Measurements from ENCODE around the gene PUM2. TPM values are rescaled to one million over a fixed set of nuclear protein-coding genes. Genes with fewer than 3 reads are reported as not detected.
"Not testable (repeated sequence)": the region's sequence is repeated elsewhere in the genome, so short reads cannot be mapped to it uniquely, and the experiment has no call there.

Gene PUM2
- total RNA-seq, 2 experiments from 2014 or later: 78.4 to 112 TPM

DNA sequence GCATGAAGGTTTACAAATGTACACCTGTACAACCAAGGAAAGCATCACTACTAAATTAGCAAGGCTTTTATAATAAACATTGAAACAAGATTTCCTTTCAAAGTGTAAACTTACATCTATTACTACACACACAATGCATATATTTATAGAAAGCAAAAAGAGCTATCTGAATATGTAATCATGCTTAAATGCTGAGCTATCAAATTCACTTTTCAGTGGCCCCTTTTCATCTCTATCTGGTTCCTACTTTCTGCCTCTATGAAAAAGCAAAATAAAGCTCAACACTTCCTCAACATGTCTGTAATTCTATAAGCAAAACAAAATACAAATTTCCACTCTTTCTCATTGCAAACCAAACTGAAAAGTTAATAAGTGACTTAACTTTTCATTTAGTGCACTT lies 100.2 kb downstream of the PUM2 start:
- no peak for ATAC-seq
- Mint-ChIP-seq H3K4me3 (no peak overlapping the region), H3K4me1 (no peaks in the 10 kb centered on the region), H3K36me3 (ENCODE audit: low read depth) (peaks cover 79% of the 10 kb centered on the region), H3K27ac (peak overlapping the region; percentile 10), H3K9me3 (ENCODE audit: low read depth) (no peaks in the 10 kb centered on the region), H3K27me3 (no peaks in the 10 kb centered on the region)
- DNase-seq: no peak
- intact Hi-C loops (cut with DNase I, micrococcal nuclease): no loop called here
- CTCF ChIA-PET: interaction anchor here (1.1 to 1.6 kb wide), 2 partner anchors 9 to 77 kb away, joined by 3 to 4 read pairs; no protein-coding TSS in a partner anchor
- POLR2A ChIA-PET: no interaction called here

- H3K9me3 Mint-ChIP-seq (ENCODE audit: low read depth): no peaks in the 10 kb centered on the region
- peaks cover 70% of the 10 kb centered on the region for H3K36me3 Mint-ChIP-seq (ENCODE audit: low read depth)
- DNase-seq: no peak
- H3K27ac Mint-ChIP-seq: no peak overlapping the region
- H3K4me3 Mint-ChIP-seq: no peak overlapping the region
- POLR2A ChIA-PET: no interaction called here
- no peak for ATAC-seq
- H3K4me1 Mint-ChIP-seq: no peaks in the 10 kb centered on the region
- CTCF ChIA-PET: interaction anchor here (0.6 to 1.6 kb wide), 2 partner anchors 14 to 78 kb away, joined by 3 to 4 read pairs; no protein-coding TSS in a partner anchor
- no peaks in the 10 kb centered on the region for H3K27me3 Mint-ChIP-seq
- intact Hi-C loops (cut with DNase I, micrococcal nuclease): loop anchor here in 1 of 2 experiments (10.0 kb wide), 1 partner anchor 176 kb away; no protein-coding TSS in a partner anchor
These were observed 101.5 kb downstream of the PUM2 start for GRCh38 chr2:20249170-20249569.

DNA sequence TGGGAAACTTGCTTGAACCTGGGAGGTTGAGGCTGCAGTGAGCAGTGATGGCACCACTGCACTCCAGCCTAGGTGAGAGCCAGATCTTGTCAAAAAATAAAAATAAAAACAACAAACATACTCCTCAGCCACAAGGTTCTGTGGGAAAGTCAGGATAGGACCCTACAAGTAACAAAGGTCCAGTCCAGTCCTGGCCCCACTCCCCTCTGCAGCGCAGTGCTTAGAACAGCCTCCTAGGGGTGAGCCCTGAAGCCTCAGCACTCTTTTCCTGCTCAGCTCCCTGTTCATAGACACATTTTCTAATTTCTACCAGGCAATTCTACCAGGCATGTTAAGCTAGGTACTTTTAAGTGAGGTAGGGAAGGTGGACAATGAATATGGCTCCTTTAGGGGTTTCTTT lies 103.6 kb downstream of the PUM2 start:
- CTCF ChIA-PET: interaction anchor here (0.7 kb wide), 1 partner anchor 42 kb away, joined by 3 read pairs; no protein-coding TSS in a partner anchor
- no peak for DNase-seq
- H3K27ac Mint-ChIP-seq: no peak overlapping the region
- H3K9me3 Mint-ChIP-seq (ENCODE audit: low read depth): no peaks in the 10 kb centered on the region
- intact Hi-C loops (cut with DNase I, micrococcal nuclease): loop anchor here in 1 of 2 experiments (10.0 kb wide), 1 partner anchor 178 kb away; no protein-coding TSS in a partner anchor
- POLR2A ChIA-PET: no interaction called here
- no peak for ATAC-seq
- H3K4me3 Mint-ChIP-seq: no peak overlapping the region
- peaks cover 50% of the 10 kb centered on the region for H3K36me3 Mint-ChIP-seq (ENCODE audit: low read depth)
- H3K4me1 Mint-ChIP-seq: no peaks in the 10 kb centered on the region
- no peaks in the 10 kb centered on the region for H3K27me3 Mint-ChIP-seq

DNA sequence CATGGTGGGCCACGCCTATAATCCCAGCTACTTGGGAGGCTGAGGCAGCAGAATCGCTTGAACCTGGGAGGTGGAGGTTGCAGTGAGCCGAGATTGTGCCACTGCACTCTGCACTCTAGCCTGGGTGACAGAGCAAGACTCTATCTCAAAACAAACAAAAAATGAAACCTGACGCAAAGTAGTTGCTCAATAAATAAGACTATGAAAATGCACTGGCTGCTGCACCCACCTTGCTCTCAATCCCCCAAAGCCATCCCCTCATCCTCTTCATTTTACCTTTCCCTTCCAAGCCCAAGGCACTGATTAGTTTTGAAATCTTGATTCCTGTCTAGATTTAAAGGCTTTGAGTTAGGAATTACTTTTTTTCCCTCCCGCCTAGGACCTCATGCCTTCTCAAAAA lies 107.0 kb downstream of the PUM2 start:
- H3K27ac Mint-ChIP-seq; H3K4me3 Mint-ChIP-seq; ATAC-seq; H3K9me3 Mint-ChIP-seq (ENCODE audit: low read depth); POLR2A ChIA-PET; DNase-seq; H3K4me1 Mint-ChIP-seq; H3K27me3 Mint-ChIP-seq: not testable (repeated sequence)
- peaks cover 23% of the 10 kb centered on the region for H3K36me3 Mint-ChIP-seq (ENCODE audit: low read depth)
- CTCF ChIA-PET: interaction anchor here (1.1 to 2.4 kb wide), 3 partner anchors 22 to 83 kb away, joined by 3 to 7 read pairs (median 3); no protein-coding TSS in a partner anchor
- intact Hi-C loops (cut with DNase I, micrococcal nuclease): loop anchor here (5.0 to 10.0 kb wide), 3 partner anchors 179 to 399 kb away; no protein-coding TSS in a partner anchor

- POLR2A ChIA-PET: no interaction called here
- CTCF ChIA-PET: interaction anchor here (0.5 to 1.6 kb wide), 6 partner anchors 11 to 84 kb away, joined by 3 to 7 read pairs (median 4); no protein-coding TSS in a partner anchor
- ATAC-seq (peak; percentile 40), DNase-seq (no peak)
- H3K27ac Mint-ChIP-seq: no peak overlapping the region
- peaks cover 19% of the 10 kb centered on the region for H3K36me3 Mint-ChIP-seq (ENCODE audit: low read depth)
- H3K4me1 Mint-ChIP-seq: peaks cover 4% of the 10 kb centered on the region
- H3K4me3 Mint-ChIP-seq: no peak overlapping the region
- intact Hi-C loops (cut with DNase I, micrococcal nuclease): loop anchor here (5.0 to 10.0 kb wide), 3 partner anchors 179 to 399 kb away; no protein-coding TSS in a partner anchor
- no peaks in the 10 kb centered on the region for H3K27me3 Mint-ChIP-seq
- no peaks in the 10 kb centered on the region for H3K9me3 Mint-ChIP-seq (ENCODE audit: low read depth)
These were observed 107.8 kb downstream of the PUM2 start for GRCh38 chr2:20242727-20243377.

DNA sequence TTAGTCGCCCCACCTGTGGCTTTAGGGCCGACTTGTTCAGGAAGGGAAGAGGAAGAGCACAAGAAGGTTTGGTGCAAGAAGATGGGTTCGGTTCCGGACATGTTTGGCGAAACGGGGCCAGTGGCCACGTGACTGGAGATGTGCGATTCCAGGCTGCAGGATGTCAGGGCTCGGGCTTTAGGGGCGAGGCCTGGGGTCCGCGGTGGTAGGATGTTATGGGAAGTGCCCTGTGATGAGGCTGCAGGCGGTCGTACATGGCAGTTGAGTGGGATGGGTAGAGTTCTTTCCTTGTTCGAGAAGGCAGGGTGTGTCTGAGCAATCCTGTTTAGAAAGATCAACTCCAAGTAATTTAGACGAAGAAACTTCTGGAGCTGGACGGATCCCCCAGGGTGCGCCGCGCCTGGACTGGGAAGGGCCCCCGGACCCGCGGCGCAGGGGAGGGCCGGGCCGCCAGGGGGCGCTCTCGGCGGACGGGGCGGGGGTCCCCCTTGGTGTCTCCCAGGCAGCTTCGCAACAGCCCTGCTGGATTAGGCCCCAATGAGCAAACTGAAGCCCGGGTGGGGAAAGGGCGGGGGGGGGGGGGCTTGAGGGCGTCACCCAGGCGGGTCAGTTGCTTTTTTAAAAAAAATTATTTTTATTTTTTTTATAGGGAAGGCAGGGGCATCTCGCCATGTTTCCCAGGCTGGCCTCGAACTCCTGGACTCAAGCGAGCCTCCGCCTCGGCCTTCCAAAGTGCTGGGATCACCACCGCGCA lies 108.5 kb downstream of the PUM2 start:
- ChIA-PET CTCF (interaction anchor here (0.6 to 1.6 kb wide), 5 partner anchors 10 to 181 kb away, joined by 3 to 7 read pairs (median 4); no protein-coding TSS in a partner anchor), POLR2A (no interaction called here)
- H3K9me3 Mint-ChIP-seq (ENCODE audit: low read depth): no peaks in the 10 kb centered on the region
- intact Hi-C loops (cut with DNase I, micrococcal nuclease): loop anchor here (5.0 to 10.0 kb wide), 3 partner anchors 180 to 400 kb away; no protein-coding TSS in a partner anchor
- H3K27me3 Mint-ChIP-seq: peaks cover 2% of the 10 kb centered on the region
- H3K27ac Mint-ChIP-seq: no peak overlapping the region
- peak overlapping the region; percentile 38 for H3K4me3 Mint-ChIP-seq
- ATAC-seq: peak; percentile 76
- peaks cover 12% of the 10 kb centered on the region for H3K36me3 Mint-ChIP-seq (ENCODE audit: low read depth)
- peak; percentile 69 for DNase-seq
- H3K4me1 Mint-ChIP-seq: peaks cover 4% of the 10 kb centered on the region

DNA sequence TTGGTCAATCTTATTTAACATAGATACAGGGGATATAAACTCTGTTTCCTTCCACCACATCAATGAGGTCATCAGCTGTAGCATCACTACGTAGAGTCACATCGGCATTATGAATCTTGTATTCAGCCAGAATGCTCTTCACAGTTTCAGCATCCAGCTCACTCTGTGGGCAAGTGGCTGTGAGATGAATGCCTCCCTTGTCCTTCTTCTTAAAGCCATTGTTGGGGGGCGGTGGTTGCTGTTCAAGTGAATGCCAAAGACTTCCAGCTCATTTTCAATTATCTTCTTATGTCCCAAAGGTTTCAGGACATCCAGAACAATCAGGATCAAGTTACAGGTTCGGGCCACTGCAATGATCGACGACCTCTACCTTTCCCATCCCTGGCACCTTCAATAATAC lies 110.4 kb downstream of the PUM2 start:
- H3K4me3 Mint-ChIP-seq; ATAC-seq; H3K9me3 Mint-ChIP-seq (ENCODE audit: low read depth); H3K27me3 Mint-ChIP-seq; POLR2A ChIA-PET; H3K4me1 Mint-ChIP-seq; CTCF ChIA-PET; H3K27ac Mint-ChIP-seq; DNase-seq; H3K36me3 Mint-ChIP-seq (ENCODE audit: low read depth): not testable (repeated sequence)
- intact Hi-C loops (cut with DNase I, micrococcal nuclease): loop anchor here (5.0 to 10.0 kb wide), 3 partner anchors 182 to 402 kb away; no protein-coding TSS in a partner anchor

- no peak overlapping the region for H3K27ac Mint-ChIP-seq
- intact Hi-C loops (cut with DNase I, micrococcal nuclease): no loop called here
- H3K27me3 Mint-ChIP-seq: peaks cover 13% of the 10 kb centered on the region
- H3K4me3 Mint-ChIP-seq: no peak overlapping the region
- H3K9me3 Mint-ChIP-seq (ENCODE audit: low read depth): no peaks in the 10 kb centered on the region
- ATAC-seq: no peak
- peaks cover 1% of the 10 kb centered on the region for H3K4me1 Mint-ChIP-seq
- H3K36me3 Mint-ChIP-seq (ENCODE audit: low read depth): no peaks in the 10 kb centered on the region
- CTCF ChIA-PET: no interaction called here
- POLR2A ChIA-PET: no interaction called here
- no peak for DNase-seq
These were observed 114.1 kb downstream of the PUM2 start for GRCh38 chr2:20236496-20236895.

- ATAC-seq: no peak
- ChIA-PET POLR2A (interaction anchor here (0.7 kb wide), 1 partner anchor 8 kb away, joined by 10 read pairs; no protein-coding TSS in a partner anchor), CTCF (interaction anchor here (0.6 to 0.8 kb wide), 2 partner anchors 96 to 416 kb away, joined by 3 read pairs; no protein-coding TSS in a partner anchor)
- Mint-ChIP-seq H3K27me3 (peaks cover 15% of the 10 kb centered on the region), H3K27ac (no peak overlapping the region), H3K9me3 (ENCODE audit: low read depth) (no peaks in the 10 kb centered on the region), H3K4me1 (no peaks in the 10 kb centered on the region), H3K4me3 (no peak overlapping the region), H3K36me3 (ENCODE audit: low read depth) (no peaks in the 10 kb centered on the region)
- no peak for DNase-seq
- intact Hi-C loops (cut with DNase I, micrococcal nuclease): no loop called here
These were observed 114.9 kb downstream of the PUM2 start for GRCh38 chr2:20235655-20236305.

DNA sequence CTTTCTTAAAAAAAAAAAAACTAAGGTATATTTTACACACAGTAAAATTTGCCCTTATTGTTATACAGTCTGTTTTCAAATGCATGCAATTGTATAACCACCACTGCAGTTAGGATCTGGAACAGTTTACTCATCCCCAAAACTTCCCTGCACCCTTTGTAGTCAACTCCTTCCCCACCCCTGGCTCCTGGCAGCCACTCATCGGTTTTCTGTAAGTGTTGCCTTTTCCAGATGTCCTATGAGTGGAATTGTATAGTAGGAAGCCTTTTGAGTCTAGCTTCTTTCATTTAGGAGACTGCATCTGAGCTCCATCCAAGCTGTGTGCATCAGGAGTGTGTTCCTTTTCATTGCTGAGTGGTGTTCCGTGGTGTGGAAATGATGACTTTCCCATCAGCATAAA lies 116.0 kb downstream of the PUM2 start:
- CTCF ChIA-PET: interaction anchor here (0.7 to 0.8 kb wide), 2 partner anchors 15 to 417 kb away, joined by 3 read pairs; no protein-coding TSS in a partner anchor
- H3K4me3 Mint-ChIP-seq; POLR2A ChIA-PET; H3K4me1 Mint-ChIP-seq; H3K36me3 Mint-ChIP-seq (ENCODE audit: low read depth); ATAC-seq; H3K9me3 Mint-ChIP-seq (ENCODE audit: low read depth); H3K27ac Mint-ChIP-seq; DNase-seq; intact Hi-C loops (cut with DNase I, micrococcal nuclease): not testable (repeated sequence)
- peaks cover 20% of the 10 kb centered on the region for H3K27me3 Mint-ChIP-seq

DNA sequence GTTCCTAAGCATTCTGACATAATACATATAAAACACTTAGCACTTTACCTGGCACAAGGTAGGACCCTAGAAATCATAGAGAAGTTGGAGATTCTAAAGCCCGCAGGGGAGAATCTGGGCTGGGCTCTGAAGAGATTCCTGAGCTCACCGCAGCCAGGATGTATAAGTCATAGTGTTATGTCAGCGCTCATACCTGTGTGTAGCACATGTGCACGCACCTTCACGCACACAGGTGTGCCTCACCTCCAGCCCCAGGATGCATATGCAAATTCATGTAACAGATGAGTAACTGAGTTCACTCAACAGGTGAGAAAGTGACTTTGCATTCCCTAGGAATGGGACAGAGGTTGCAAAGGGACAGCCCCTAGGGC lies 117.8 kb downstream of the PUM2 start:
- Mint-ChIP-seq H3K27ac (no peak overlapping the region), H3K36me3 (ENCODE audit: low read depth) (no peaks in the 10 kb centered on the region), H3K9me3 (ENCODE audit: low read depth) (no peaks in the 10 kb centered on the region), H3K4me3 (no peak overlapping the region), H3K4me1 (no peaks in the 10 kb centered on the region), H3K27me3 (peaks cover 26% of the 10 kb centered on the region)
- POLR2A ChIA-PET: no interaction called here
- intact Hi-C loops (cut with DNase I, micrococcal nuclease): no loop called here
- DNase-seq (no peak), ATAC-seq (no peak)
- CTCF ChIA-PET: interaction anchor here (0.7 to 1.5 kb wide), 2 partner anchors 10 to 319 kb away, joined by 3 to 4 read pairs; no protein-coding TSS in a partner anchor
